NCI-H510A treated with DMSO at 0.1 percent for 48 hours (cell line): ENCODE results near the gene ARMC9.

Experiments
- DNase-seq: peaks from one replicate; lab custom pipeline; 2025; lab: John Stamatoyannopoulos, UW

The ARMC9 gene

DNA sequence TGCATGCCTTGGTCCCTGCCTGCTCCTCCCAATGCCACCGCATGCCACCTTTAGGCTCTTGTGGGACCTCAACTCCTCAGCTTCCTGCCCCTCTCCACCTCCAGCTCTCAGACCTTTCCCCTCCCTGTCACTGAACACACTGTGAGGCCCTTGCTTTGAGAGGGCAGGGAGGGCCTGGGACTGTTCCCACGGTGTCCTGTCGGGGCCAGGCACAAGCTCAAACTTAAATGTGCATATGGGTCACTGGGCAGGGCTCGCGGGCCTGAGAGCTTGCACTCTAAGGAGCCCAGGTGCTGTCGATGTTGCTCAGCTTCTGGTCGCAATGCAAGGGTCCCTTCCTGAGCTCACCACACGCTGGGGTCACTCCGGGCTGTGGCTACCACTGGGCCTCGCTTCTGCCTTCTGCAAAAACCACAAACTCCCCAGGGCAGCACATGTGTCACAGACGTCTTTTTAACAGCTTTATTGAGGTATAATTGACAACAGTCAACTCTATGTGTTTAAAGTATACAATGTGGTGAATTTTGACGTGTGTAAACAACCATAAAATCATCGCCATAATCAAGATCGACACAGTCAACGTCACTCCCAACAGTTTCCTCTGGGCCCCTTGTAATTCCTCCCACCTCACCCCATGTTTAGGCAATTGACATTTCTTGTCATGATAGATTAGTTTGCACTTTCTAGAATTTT, 185.1 kb downstream of the ARMC9 start:
- DNase-seq, result no peak

DNA sequence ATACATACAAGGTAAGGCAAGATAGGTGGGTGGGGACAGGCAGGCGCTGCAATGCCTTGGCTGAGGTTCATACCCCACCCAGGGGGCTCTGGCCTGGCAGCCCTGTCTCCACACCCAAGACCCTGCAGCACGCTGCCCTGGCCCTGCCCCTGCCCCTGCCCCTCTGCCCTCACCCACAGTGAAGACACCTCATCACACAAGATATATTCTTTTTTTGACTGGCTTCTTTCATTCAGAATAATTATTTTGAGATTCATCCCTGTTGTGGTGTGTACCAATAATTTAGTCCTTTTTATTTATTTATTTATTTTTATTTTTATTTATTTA, 185.6 kb downstream of the ARMC9 start:
- DNase-seq, result no peak

DNA sequence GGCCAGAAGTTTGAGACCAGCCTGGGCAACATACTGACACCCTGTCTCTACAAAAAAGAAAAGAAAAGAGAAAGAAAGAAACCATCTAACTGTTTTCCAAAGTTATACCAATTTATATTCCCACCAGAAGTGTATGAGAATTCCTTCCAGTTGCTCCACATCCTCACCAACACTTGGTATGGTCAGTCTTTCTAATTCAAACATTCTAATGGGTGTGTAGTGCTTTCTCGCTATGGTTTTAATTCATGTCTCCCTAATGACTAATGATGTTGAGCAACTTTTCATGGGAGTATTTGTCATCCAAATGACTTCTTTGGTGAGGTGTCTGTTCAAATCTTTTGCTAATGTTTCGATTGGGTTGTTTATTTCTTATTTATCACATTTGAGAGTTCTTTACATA, 186.5 kb downstream of the ARMC9 start:
- DNase-seq, result no peak

DNA sequence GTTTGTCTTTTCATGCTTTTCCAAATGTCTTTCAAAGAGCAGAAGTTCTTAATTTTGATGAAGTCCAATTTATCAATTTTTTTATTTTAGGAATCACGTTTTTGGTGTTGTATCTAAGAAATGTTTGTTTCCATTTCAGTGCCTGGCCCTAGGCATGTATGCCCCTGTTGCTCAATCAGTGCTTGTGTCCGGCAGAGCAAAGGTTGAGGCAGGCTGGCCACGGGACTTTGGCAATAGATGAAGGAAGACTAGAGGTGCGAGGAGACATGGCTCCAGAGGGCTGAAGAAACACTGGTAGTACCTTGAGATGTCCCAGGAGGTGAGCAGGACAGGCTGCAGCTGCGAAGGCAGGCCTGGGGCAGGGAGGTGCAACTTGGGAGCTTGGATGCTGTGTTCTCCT, 187.0 kb downstream of the ARMC9 start:
- DNase-seq, result no peak

DNA sequence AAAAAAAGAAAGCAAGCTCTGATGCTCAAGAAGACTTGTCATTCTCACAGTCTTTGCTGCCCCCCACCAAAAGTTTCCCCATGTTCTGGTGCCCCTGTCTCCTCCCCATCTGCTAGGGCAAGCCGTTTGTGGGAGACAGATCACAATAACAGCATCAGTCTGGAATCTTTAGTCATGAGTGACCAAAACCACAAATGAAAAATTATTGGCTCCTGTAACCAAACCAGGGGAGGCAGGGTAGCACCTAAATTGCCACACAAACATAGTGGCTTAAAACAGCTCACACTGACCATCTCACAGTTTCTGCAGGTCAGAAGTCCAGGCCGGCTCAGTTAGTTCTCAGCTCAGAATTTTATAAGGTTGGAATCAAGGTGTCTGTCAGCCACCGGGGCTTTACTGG, 188.0 kb downstream of the ARMC9 start:
- no peak for DNase-seq

DNA sequence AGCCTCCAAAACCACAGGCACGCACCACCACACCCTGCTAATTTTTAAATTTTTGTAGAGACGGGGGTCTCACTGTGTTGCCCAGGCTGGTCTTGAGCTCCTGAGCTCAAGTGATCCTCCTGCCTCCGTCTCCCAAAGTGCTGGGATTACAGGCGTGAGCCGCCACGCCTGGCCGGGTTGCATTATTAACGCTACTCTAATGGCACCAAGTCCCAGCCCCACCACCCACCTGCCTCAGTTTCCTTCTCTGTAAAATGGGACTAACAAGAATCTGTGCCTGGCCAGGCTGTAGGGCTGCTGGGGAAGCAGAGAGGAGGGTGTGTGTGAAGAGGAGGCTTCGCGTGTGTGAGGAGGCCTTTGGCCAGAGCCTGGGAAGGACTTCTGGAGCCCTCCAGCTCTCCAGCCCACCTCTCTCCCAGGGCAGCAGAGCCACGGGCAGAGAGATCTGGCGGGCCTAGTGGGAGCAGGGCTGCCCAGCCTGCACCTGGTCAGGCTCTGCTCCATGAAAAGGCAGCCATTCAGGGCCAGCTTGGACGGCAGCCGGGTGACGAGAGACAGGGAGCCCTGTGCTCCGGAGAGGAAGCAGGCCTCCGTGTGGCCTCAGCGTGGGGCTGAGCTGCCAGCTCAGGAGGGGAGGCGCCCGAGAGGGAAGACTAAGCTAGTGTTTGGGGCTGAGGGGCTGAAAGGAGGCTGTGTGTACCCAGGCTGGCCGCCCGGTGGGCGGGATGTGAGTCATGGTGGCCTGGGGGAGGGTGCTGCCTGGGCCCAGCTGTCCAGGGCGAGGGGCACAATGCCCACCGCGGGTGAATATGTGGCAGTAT, 189.7 kb downstream of the ARMC9 start:
- DNase-seq, result no peak

DNA sequence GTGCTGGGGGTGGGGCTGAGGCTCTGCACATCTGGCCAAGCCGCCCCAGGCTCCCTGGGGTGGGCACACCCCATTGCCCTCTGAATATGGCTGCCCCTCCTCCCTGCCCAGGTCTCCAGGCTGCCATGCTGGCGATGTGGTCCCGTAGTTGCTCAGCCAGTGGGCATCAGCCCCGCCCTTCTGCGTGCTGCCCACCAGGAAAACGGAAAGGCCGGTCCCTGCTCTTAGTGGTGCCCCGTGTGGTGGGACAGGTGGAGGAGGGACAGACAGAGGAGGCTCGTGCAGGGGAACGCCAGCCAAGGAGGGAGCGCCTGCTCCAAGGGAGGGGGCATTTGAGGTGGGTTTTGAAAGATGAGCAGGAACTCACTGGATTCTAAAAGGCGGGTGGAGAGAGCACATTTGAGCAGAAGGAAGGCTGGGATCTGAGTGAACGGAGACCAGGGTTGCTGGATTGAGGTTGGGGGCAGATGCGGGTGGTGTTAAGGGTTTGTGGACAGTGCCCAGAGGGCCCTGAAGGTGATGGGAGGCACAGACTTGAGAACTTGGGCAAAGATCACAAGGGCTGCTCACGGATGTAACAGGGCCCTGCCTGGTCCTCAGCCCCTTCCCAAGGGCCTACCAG, 190.4 kb downstream of the ARMC9 start:
- DNase-seq, result no peak

DNA sequence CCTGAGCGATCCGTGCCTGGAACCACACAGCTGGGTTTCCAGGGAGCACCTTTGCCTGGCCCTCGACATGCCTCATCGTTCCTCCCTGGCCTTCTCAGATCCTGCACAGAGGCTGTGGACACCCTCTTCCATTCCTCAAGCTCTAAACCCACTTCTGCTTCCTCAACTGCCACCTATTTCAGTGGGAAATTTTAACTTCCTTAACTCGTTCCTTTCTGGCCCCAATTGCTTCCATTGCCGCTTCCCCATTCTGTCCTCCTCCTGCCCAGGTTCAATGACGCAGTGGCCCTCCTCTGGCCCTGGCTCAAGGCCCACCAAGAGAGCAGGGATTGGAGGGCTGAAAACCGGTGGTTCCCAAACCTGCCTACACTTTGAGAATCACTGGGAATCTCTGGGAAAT, 192.2 kb downstream of the ARMC9 start:
- DNase-seq, result no peak

DNA sequence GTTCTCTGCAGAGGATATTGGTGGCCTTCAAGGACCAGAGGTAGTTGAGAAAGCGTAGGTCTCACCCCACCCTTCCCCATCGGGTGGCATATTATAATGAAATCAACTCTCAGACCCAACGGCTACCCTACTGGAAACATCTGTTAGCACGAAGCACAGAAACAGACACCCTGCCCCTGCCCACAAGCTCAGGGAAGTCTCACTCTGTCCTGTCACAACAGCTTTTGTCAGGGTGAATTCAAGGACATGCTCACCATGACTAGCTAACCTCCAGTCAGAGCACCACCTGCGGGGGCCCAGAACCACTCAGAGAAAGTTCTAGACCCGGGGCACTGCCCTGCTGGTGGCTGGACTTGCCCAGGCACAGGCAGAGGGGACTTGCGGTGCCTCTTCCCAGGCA, 193.6 kb downstream of the ARMC9 start:
- no peak for DNase-seq

DNA sequence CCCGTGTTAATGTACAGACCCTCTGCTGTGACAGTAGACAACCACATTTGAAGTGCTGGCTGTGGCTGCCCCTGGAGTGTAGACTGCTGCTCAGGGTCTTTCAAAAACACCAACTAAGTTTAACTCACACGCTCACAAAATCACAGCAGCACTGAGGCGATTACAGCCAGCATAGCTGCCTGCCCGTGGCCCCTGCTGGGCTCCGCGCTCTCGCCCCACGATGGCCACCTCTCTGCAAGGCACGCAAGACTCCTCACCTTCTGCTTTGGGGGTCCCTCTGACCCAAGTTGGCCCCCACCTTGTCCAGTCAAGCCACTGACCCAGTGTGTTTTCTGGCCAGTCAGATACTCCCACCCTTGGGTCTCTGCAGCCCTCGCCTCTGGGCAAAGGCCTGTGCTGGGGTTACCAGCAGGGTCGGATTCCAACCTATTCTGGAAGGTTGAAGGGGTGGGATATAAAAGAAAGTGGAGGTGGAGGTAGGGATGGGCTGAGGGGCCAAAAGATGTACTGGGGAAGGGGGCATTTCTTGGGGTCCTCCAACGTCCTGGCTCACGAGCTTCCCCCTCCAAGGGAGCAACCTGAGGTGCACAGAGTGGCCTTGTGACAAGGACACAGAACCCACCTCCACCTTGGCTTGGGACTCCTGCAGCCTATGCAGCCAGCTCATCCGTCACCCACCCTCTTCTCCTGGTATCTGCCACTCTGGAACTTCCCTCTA, 194.2 kb downstream of the ARMC9 start:
- no peak for DNase-seq

DNA sequence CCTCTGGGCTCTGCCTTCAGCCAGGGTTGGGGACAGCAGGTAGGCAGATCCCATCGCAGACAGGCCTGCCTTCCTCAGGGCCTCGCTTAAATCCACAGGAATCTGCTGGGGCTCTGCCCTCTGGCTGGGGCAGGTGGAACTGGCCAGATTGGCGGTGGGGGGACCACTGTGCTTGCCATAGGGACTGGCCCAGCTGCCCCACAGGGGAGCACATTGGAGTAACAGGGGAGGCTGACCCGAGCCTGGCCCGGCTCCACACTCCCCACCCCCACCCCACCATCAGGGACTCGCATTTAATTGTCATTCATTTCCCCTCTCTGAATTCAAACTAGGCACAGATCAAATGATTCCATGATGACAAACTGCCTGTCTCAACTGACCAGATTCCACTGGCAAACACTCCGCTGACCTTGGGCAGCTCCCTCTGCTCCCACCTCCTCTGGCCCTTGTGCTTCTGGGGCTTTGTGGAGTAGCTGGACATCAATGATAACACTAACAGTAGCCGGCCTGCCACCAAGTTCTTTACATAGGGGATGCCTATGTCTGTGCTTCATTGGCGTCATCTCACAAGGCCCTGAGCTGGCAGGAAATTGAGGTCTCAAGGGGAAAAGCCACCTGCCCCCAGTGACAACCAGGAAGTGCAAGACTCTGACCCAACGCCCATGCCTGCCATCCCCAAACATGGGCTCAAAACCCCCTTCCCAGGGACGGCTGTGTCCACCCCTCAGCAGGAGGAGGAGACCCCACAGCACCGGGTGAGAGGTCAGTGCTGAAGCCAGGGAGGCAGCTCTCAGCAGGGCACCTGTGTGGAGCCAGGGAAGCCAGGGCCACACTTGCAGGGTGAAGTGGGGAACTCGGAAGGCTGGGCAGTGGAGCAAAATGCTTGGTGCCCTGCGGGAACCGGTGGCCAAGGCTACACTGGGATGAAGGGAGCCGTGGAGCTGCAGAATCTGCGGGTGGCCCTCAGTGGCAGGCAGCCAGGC, 195.0 kb downstream of the ARMC9 start:
- DNase-seq, result no peak

DNA sequence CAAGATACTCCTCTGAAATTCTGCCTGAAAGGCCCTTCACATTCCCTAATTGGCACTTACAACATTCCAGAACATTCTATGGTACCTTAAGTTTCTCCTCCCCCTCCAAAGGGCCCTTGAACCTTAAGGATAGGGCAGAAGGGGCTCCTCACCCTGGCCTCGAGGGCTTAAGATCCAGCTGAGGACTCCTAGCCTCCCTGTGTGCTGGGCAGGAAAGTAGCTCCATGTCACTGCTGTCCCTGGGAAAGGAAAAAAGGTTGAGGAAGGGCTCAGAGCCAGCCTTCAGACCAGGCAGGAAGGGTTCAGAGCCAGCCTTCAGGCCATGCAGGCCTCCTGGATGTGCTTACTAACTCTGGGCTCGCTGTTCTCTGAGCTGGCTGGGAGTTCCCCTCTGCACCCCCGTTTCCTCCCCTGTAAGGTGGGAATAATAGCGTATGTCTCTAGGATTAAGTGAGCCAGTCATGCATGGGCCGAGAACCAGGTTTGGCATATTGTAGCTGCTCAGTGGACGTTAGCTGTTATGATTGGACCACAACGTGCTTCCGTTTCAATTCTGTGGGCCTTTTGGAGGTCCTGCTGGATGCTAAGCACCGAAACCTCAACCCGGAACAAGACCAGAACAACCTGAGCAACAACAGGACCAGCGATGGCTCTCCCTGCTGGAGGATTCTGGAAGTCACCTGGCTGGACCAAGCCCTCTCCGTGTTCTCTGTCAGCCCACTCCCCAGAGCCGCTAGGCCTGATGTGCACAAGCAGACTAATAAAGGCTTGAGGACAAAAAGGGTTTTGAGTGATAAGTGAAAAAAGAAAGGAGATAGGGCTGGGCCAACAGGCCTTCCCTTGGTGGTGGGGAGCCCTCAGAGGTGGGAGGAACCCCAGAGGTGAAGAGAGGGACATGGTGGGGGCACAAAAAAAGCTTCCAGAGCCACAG, 196.0 kb downstream of the ARMC9 start:
- no peak for DNase-seq

DNA sequence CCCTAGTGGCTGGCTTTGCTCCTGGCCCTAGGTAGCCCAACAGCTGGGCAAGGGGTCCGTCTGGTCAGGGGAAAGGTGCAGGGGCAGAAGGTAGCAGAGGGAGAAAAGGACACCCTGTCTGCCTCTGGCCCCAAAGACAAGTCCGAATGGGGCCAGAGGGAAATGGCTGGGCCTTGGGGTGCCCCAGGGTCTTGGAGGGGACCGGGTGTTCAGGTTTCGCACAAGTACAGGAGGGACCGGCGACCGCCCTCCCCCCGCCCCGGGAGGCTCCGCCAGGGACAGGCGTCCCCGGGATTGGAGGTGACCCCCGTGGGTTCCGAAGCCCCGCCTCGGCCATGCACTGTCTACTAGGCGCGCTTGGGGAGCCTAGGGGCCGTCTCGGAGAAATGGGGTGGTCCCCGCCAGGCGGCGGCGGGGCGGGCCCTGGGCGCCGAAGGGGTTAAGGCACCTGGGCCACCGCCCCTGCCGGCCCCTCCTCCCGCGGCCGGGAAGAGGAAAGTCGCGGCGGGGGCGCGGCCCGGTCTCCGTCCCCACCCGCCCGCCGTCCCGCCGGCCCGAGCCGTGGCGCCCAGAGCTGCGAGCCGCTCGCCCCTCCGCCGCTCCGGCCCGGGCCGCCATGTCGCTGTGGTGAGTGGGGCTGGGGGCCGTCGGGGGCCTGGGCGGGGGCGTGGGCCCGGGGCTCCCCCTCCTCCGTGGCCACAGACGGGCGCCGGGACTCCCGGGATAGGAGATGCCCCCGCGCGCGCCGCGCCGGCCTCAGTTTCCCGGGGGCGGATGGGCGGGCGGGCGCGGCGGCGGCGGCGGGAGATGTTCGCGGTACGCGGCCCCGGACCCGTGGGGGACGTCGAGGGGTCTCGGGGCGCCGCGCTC, 197.0 kb downstream of the ARMC9 start, which contains the start of gene B3GNT7:
B3GNT7 (plus strand) TSS at position 523 of the 870 bp plus-strand sequence; CDS start at position 617, 94 bp downstream.
- no peak for DNase-seq

DNA sequence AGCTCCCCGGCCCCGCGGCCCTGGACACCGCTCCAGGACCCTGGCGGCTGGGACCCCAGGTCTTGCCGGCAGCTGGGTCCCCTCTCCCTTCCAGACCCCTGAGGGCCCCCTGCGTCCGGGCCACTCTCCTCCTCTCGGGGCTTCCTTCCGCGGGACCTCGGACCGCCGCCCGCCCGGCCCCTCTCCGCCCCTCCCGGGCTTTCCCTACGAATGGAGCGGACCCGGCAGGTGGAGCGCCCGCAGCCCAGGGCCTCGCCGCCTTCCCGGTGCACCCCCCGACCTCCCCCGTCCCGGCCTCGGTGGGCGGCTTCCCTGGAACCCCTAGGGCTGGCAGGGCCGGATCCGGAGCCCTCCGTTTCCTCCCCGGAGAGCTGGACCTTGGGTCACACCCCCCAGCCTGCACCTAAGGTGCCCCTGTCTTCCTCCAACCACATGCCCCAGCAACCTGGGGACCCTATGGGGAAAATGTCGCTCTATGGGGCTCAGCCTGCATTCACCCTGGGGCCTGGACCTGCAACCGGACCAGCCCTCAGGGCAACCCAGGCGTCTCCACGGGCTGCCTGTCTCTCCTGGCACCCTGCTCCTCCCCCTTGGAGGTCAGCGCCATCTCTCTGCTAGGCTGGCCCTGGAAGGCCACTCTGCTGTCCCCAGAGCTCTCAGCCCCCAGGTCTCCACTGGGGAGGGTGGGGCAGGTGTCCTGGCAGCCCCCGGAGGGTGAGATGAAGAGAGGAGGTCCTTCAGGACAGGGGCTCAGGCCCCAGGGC, 197.8 kb downstream of the ARMC9 start:
- no peak for DNase-seq

DNA sequence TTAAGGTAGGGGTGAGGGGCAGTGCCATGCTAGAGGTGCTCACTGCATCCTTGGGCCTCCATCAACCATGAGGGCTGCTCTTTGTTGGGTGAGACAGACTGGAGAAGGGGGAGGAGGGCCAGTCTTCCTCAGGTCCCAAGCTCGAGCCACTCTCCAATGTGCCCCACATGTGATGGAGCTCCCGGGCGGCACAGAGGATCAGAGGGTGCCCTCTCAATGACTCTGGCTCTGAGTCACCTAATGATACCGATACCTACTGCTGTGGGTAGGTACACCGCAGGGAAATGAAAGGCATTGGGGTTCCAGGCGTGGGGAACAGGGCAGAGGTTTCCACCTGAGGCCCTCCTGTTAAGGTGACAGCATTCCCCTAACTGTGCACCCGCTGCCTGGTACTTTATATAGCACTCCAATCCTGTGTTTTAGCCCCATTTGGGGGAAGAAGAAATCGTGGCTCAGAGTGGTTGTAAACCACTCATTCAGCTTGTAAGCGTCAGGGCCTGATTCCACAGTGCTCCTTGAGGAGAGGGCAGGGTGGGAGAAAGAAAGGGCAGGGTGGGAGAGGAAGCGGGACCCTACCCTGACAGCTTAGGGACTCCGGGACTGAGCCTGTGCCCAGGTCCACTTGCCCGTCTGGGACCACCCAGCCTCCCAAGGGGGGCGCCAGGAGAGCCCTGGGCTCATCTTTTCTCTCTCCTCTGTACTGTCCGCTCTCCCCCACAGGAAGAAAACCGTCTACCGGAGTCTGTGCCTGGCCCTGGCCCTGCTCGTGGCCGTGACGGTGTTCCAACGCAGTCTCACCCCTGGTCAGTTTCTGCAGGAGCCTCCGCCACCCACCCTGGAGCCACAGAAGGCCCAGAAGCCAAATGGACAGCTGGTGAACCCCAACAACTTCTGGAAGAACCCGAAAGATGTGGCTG, 198.8 kb downstream of the ARMC9 start:
- DNase-seq, result no peak

DNA sequence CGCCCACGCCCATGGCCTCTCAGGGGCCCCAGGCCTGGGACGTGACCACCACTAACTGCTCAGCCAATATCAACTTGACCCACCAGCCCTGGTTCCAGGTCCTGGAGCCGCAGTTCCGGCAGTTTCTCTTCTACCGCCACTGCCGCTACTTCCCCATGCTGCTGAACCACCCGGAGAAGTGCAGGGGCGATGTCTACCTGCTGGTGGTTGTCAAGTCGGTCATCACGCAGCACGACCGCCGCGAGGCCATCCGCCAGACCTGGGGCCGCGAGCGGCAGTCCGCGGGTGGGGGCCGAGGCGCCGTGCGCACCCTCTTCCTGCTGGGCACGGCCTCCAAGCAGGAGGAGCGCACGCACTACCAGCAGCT, 199.5 kb downstream of the ARMC9 start:
- no peak for DNase-seq

DNA sequence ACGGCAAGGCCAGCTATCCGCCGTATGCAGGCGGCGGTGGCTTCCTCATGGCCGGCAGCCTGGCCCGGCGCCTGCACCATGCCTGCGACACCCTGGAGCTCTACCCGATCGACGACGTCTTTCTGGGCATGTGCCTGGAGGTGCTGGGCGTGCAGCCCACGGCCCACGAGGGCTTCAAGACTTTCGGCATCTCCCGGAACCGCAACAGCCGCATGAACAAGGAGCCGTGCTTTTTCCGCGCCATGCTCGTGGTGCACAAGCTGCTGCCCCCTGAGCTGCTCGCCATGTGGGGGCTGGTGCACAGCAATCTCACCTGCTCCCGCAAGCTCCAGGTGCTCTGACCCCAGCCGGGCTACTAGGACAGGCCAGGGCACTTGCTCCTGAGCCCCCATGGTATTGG, 200.2 kb downstream of the ARMC9 start:
- DNase-seq, result no peak
